Cortex of kidney (tissue), 1 donor: ENCODE measurements around the gene ZMYND8.
"Not testable (repeated sequence)": the region's sequence is repeated elsewhere in the genome, so short reads cannot be mapped to it uniquely, and the experiment has no call there.

ENCODE experiments used
- DNase-seq: peaks from one replicate; lab custom pipeline; 2025; lab: John Stamatoyannopoulos, UW

ZMYND8 gene

GRCh38 chr20:47356526-47357295 is at the start of gene ZMYND8:
Gene ZMYND8, minus strand, starts transcription at chr20:47356699. Its CDS starts 29 bp downstream, at chr20:47356670.
- DNase-seq: no peak

DNA sequence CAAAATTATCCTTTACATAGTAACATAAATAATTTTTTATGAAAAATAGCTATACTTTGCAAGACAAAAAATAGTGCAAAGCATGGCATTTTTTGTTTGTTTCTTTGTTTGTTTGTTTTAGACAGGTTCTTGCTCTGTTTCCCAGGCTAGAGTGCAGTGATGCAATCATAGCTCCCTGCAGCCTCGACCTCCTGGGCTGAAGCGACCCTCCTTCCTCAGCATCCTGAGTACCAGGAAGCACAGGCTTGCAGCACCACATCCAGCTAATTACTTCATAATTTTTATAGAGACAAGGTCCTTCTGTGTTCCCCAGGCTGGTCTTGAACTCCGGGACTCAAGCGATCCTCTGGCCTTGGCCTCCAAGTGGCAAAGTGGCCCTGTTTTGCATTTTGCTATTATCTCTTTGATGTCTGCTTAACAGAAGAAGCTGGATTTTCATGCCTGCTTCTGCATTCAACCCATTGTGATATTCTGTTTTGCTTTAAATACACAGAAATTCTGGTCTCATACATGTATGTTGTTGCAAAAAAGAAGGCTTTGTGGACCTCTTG is 49.4 kb upstream of the ZMYND8 start:
- no peak for DNase-seq

GRCh38 chr20:47400685-47401084 is 44.2 kb upstream of the ZMYND8 start:
- no peak for DNase-seq

DNA sequence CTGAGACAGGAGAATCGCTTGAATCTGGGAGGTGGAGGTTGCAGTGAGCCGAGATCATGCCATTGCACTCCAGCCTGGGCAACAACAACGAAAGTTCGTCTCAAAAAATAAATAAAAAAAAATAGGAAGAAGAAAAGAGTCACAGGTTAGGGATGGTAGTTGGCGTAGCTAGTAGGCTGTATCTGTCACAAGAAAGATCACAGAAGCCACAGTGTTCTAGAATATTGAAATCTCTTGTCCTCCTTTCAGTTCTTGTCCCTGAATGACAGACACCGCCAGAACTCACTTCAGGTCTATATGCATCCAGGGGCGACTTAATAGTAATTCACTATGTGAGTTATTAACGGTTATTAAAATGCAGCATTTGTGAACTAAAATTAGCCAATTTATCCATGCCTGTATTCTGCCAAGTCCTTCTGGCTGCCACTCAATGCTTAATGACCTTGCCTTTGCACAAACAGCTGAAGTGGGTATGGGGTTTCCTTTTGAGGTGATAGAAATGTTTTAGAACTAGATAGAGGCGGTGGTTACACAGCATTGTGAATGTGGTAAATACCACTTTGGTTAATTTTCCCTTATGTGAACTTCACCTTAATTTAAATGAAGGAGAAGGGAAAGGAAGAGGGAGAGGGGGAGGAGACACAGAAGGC is 41.3 kb upstream of the ZMYND8 start:
- no peak for DNase-seq

GRCh38 chr20:47396762-47397476 is 40.4 kb upstream of the ZMYND8 start:
- no peak for DNase-seq

DNA sequence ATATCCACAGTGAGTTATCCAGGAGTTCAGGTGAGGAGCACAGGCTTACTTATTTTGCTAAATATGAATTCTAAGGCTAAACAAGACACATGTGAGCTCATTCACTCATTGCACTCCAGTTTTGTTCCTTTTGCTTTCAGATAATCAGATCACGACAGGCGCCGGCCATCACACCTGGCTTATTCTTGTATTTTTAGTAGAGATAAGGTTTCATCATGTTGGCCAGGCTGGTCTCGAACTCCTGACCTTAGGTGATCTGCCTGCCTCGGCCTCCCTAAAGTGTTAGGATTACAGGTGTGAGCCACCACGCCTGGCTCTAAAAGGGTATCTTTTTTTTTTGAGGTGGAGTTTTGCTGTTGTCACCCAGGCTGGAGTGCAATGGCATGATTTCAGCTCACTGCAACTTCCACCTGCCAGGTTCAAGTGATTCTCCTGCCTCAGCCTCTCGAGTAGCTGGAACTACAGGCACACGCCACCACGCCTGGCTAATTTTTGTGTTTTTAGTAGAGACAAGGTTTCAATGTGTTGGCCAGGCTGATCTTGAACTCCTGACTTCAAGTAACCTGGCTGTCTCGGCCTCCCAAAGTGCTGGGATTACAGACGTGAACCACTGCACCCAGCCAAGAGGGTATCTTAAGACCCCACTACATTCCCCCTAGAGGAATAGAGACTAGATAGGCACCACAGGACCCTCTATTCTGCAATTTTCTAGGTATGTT is 37.5 kb upstream of the ZMYND8 start:
- not testable (repeated sequence) for DNase-seq

DNA sequence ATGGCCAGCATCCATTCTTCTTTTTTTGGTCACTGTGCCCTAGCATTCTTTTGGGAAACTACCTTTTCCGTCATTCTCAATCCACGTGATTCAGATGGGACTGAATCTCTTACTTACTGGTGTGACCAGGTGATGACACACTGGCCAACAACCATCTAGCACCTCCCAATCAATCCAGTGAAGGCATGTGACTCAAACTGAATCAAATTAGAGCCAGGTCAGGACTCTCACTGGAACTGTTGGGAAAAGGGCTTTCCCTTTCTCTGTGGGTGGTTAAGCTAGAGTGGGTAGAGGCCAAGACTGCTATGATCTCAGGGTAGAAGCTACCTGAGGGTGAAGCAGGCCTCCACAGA is 36.2 kb upstream of the ZMYND8 start:
- no peak for DNase-seq

- DNase-seq: no peak
Observed at GRCh38 chr20:47392015-47392720, 35.7 kb upstream of the ZMYND8 start.

DNA sequence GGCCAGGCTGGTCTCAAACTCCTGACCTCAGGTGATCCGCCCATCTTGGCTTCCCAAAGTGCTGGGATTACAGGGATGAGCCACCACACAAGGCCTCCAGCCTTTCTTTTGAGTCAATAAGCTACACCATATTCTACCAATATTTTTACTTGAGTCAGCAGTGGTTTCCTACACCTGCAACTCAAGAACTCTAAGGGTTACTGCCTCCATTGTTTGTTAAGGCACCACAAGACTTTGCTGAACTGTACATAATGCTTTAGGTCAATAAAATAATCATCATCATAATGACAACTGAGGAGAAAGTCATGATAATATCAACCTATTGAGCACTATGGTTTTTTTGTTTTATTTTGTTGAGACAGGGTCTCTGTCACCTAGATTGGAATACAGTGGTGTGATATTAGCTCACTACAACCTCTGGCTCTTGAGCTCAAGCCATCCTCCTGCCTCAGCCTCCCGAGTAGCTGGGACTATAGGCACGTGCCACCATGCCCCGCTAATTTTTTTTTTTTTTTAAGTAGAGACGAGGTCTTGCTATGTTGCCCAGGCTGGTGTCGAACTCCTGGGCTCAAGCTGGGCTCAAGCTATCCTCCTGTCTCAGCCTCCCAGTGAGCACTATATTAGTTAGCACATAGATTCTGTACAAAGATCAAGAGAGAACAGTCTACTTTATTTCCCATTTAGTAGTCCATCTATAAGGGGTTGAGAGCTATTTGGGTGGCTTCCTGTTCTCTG is 34.9 kb upstream of the ZMYND8 start:
- DNase-seq: no peak

DNA sequence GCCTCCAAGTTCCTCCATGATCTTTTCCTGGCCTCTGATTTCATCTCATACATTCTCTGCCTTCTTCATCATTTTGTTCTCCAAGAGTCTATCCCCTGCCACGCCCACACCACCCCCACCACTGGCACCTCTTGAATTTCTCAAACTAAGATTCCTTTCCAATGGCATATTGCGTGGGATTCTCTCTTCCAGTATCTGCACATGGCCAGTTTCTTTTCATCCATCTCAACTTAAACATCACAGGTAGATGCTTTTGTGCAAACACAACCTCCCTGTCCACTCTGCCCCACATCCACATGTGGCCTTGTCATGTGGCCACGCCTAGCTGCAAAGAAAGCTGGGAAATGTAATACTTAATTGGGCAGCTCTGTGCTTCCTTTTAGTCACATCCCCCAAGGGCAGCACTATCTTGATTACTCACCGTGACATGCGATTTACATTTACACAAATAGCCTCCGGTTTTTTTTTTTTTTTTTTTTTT is 33.4 kb upstream of the ZMYND8 start:
- no peak for DNase-seq

- DNase-seq: not testable (repeated sequence)
Observed at GRCh38 chr20:47385968-47386367, 29.5 kb upstream of the ZMYND8 start.

- DNase-seq: no peak
Observed at GRCh38 chr20:47382746-47383415, 26.4 kb upstream of the ZMYND8 start.

GRCh38 chr20:47380481-47380880 is 24.0 kb upstream of the ZMYND8 start:
- no peak for DNase-seq

- DNase-seq: no peak
Observed at GRCh38 chr20:47379433-47380150, 23.1 kb upstream of the ZMYND8 start.

DNA sequence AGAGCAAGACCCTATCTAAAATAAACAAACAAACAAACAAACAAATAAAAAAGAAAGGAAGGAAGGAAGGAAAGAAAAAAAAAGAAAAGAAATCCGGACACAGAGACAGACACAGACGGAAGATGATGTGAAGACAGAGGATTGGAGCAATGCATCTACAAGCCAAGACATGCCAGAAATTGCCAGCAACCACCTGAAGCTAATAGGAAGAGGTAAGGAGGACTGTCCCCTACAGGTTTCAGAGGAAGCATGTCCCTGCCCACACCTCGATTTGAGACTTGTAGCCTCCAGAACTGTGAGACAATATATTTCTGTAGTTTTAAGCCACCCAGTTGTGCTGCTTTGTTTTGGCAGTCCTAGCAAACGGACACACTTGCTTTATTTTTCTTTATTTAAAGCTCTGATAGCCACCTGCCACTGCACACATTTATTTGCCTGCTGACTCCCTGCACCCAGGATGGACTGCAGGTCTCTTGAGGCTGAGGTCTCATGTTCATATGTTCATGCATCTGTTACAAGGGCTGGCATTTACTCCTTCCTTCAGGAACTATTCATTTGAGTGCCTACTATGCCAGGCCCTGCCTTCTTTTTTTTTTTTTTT is 20.7 kb upstream of the ZMYND8 start:
- DNase-seq: no peak

DNA sequence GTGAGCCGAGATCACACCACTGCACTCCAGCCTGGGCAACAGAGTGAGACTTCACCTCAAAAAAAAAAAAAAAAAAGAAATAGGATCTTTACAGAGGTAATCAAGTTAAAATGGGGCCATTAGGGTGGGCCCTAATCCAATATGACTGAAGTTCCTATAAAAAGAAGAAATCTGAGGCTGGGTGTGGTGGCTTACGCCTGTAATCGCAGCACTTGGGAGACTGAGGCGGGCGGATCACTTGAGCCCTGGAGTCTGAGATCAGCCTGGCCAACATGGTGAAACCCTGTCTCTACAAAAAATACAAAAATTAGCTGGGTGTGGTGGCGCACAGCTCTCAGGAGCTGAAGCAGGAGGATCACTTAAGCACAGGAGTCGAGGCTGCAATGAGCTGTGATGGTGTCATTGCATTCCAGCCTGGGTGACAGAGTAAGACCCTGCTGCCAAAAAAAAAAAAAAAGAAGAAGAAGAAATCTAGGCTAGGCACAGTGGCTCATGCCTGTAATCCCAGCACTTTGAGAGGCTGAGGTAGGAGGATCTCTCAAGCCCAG is 19.7 kb upstream of the ZMYND8 start:
- not testable (repeated sequence) for DNase-seq

DNA sequence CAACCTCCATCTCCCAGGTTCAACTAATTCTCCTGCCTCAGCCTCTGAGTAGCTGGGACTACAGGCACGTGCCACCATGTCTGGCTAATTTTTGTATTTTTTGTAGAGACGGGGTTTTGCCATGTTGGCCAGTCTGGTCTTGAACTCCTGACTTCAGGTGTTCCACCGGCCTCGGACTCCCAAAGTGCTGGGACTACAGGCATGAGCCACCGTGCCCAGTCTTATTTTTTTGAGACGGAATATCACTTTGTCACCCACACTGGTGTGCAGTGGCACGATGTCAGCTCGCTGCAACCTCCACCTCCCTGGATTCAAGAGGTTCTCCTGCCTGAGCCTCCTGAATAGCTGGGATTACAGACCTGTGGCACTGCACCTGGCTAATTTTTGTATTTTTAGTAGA is 17.6 kb upstream of the ZMYND8 start:
- DNase-seq: not testable (repeated sequence)

- DNase-seq: no peak
Observed at GRCh38 chr20:47373206-47373733, 16.8 kb upstream of the ZMYND8 start.
